GM13977 (cell line): Measurements from ENCODE around the gene FMNL2.

Experiments
- DNase-seq: peaks from one replicate; pipeline ENCODE4 v3.0.0; 2012; ENCODE audit warnings: low spot score
- CTCF ChIP-seq: IDR thresholded peaks from 2 replicates; pipeline ENCODE4 v1.5.1; 2012; ENCODE audit warnings: mild to moderate bottlenecking, control low read depth; ENCODE audit not compliant: insufficient read depth; ENCODE audit errors: extremely low read depth, missing control alignments
- in situ Hi-C: fragments of 300-500 bp; cut with MboI; formaldehyde crosslinking; loops from one replicate; pipeline ENCODE4 v1.12.0; 2022; ENCODE audit warnings: low sequenced_read_pairs, low pct_unique_long_range_greater_than_20kb, mixed read lengths, inconsistent platforms; ENCODE audit not compliant: unreplicated experiment

FMNL2 gene

GRCh38 chr2:152525277-152525838 lies 190.4 kb downstream of the FMNL2 start:
- no peak for TF ChIP-seq CTCF
- in situ Hi-C loops, result no loop called here
- DNase-seq, result no peak

- DNase-seq, result no peak
- TF ChIP-seq CTCF, result no peak
- in situ Hi-C loops, result no loop called here
Measured at GRCh38 chr2:152529420-152530115, 194.6 kb downstream of the FMNL2 start.

- no peak for TF ChIP-seq CTCF
- in situ Hi-C loops, result no loop called here
- no peak for DNase-seq
Measured at GRCh38 chr2:152532241-152532640, 197.3 kb downstream of the FMNL2 start.

DNA sequence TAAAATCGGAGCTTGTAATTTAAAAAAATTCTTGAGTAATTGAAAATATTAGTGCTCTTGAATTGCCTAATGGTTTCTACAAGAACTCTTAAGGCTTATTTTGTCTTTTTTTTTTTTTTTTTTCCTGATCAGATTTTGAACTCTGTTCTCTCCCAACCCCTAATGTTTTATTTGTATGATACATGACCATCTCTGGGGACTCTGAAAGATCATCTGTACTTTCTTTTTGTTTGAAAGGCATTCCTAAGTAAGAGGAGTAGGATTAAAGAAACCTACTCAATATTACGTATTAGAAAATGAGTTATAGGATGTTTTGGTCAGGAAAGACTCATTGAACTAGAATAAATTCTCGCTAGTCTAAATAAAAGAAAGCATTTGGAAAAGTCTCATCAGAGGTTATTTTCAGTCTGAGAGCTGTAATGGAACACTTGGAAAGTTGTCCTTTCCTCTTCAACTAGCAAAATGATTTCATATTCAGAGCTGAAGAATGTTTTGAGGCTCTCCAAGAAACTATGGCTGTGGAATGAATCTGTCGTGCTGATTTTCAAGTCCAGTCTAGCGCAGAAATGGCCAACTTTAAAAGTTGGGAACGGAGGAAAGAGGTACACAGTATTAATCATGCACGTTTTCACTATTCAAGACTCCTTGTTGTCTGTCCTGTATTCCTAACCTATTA lies 199.6 kb downstream of the FMNL2 start:
- DNase-seq, result no peak
- in situ Hi-C loops, result no loop called here
- no peak for TF ChIP-seq CTCF

- TF ChIP-seq CTCF, result no peak
- DNase-seq, result no peak
- in situ Hi-C loops, result no loop called here
Measured at GRCh38 chr2:152537081-152537651, 202.2 kb downstream of the FMNL2 start.

DNA sequence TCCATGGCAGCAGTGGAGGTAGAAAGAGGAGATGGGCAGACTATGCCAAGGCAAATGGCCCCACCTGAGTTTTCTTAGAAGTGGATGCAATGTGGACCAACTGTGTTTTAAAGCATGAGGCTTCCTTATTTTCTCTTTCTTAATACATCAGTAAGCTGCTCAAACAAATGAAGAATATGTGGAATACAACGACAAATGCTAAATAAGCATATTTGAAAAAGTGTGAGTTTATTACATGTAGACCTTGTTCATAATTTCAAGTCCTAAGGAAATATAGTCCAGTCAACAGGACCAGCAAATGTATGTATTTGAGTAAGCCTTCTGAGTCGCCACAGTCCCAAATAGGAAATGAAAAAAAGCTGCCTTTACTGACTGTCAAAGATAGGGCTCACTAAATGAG lies 204.4 kb downstream of the FMNL2 start:
- no peak for TF ChIP-seq CTCF
- in situ Hi-C loops, result no loop called here
- DNase-seq, result no peak
